Measurements from ENCODE around the gene MS4A13.

GRCh38 chr11:60513496-60514460, 1.4 kb upstream of the MS4A13 start:
- TF ChIP-seq ZNF366 (tag by site-specific recombination; conservative IDR thresholded peaks at IDR 0.05) (no peak), ZFHX2 (tag by site-specific recombination; conservative IDR thresholded peaks at IDR 0.05) (no peak), ZNF571 (tag by site-specific recombination; IDR thresholded peaks at IDR 0.05) (no peak), ZNF335 (tag by site-specific recombination; conservative IDR thresholded peaks at IDR 0.05) (no peak), HOXD13 (CRISPR knock-in tag; IDR thresholded peaks at IDR 0.05; ENCODE audit: borderline replicate concordance) (no peak), GFI1B (tag by site-specific recombination; IDR thresholded peaks at IDR 0.05) (no peak), ZNF274 (IDR thresholded peaks at IDR 0.05; ENCODE audit: low read length) (no peak), ZNF274 (tag by site-specific recombination; IDR thresholded peaks at IDR 0.05; ENCODE audit: borderline replicate concordance) (no peak), REPIN1 (tag by site-specific recombination; IDR thresholded peaks at IDR 0.05; ENCODE audit: low read depth) (no peak), ZNF324 (tag by site-specific recombination; IDR thresholded peaks at IDR 0.05) (no peak)
- TF ChIP-seq, protein P1, sequence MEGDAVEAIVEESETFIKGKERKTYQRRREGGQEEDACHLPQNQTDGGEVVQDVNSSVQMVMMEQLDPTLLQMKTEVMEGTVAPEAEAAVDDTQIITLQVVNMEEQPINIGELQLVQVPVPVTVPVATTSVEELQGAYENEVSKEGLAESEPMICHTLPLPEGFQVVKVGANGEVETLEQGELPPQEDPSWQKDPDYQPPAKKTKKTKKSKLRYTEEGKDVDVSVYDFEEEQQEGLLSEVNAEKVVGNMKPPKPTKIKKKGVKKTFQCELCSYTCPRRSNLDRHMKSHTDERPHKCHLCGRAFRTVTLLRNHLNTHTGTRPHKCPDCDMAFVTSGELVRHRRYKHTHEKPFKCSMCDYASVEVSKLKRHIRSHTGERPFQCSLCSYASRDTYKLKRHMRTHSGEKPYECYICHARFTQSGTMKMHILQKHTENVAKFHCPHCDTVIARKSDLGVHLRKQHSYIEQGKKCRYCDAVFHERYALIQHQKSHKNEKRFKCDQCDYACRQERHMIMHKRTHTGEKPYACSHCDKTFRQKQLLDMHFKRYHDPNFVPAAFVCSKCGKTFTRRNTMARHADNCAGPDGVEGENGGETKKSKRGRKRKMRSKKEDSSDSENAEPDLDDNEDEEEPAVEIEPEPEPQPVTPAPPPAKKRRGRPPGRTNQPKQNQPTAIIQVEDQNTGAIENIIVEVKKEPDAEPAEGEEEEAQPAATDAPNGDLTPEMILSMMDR (tag by site-specific recombination; IDR thresholded peaks at IDR 0.05): no peak
- TF ChIP-seq, protein P2, sequence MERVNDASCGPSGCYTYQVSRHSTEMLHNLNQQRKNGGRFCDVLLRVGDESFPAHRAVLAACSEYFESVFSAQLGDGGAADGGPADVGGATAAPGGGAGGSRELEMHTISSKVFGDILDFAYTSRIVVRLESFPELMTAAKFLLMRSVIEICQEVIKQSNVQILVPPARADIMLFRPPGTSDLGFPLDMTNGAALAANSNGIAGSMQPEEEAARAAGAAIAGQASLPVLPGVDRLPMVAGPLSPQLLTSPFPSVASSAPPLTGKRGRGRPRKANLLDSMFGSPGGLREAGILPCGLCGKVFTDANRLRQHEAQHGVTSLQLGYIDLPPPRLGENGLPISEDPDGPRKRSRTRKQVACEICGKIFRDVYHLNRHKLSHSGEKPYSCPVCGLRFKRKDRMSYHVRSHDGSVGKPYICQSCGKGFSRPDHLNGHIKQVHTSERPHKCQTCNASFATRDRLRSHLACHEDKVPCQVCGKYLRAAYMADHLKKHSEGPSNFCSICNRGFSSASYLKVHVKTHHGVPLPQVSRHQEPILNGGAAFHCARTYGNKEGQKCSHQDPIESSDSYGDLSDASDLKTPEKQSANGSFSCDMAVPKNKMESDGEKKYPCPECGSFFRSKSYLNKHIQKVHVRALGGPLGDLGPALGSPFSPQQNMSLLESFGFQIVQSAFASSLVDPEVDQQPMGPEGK (tag by site-specific recombination; IDR thresholded peaks at IDR 0.05): no peak

All from HEK293 (cell line).